HepG2 (cell line): ENCODE results near the gene KCTD8. TPM values are rescaled to one million over a fixed set of nuclear protein-coding genes. Genes with fewer than 3 reads are reported as not detected.
A peak's percentile ranks its signal among the peaks of the same experiment; 100 is the strongest.

ENCODE experiments used
- ATAC-seq: fragments of 200-7000 bp; cut with Tn5 transposase; 3 replicates; pipeline ENCODE4 v1.9.1; 2020; ENCODE audit warnings: mild to moderate bottlenecking, moderate library complexity
- BruUV-seq: library from RNA; stranded (reverse); fragments of 400-500 nt; replicated peaks from 2 replicates; lab custom pipeline; 2021; lab: Mats Ljungman, UMichigan
- CTCF ChIA-PET: fragments of 300-600 bp; formaldehyde crosslinking; extraction: SDS; loops from one replicate; lab custom pipeline; 2021; ENCODE audit warnings: low total read pairs, inconsistent platforms, low intra/inter-chr PET ratio; lab: Yijun Ruan, JAX
- POLR2A ChIA-PET: fragments of 350-600 bp; sonication (Branson Sonifier 250); formaldehyde crosslinking; loops from one replicate; lab custom pipeline; 2020; ENCODE audit warnings: antibody characterized with exemption, inconsistent platforms; lab: Yijun Ruan, JAX
- DNase-seq: peaks from one replicate; pipeline ENCODE4 v3.0.0-alpha.2; 2015; ENCODE audit warnings: low spot score
- FAIRE-seq: peaks from 3 replicates; lab custom pipeline; 2011; peaks lifted over from hg19 to GRCh38; lab: Jason Lieb, UNC
- H2AFZ ChIP-seq: one replicate; pipeline ENCODE4 v1.6.1; 2011; ENCODE audit warnings: low read length, inconsistent platforms
- H3K27ac ChIP-seq: fragments of 300-600 bp; 3 replicates; pipeline ENCODE4 v1.8.0; 2011; ENCODE audit warnings: mixed run types, mild to moderate bottlenecking, mixed read lengths, low read length, inconsistent platforms; ENCODE audit not compliant: insufficient read depth; ENCODE audit errors: extremely low read length
- H3K27me3 ChIP-seq, 2 experiments: fragments of 200-600 bp in 1 of 2; 2 replicates in 1 of 2; 3 replicates in 1 of 2; pipeline versions ENCODE4 v1.6.0 to v1.8.0; 2011; ENCODE audit warnings: low read length in 2 of 2, mild to moderate bottlenecking in 2 of 2, moderate library complexity in 2 of 2, inconsistent platforms in 1 of 2; ENCODE audit not compliant: insufficient read depth in 2 of 2, control insufficient read depth in 1 of 2
- H3K36me3 ChIP-seq, 2 experiments: fragments of 200-600 bp in 1 of 2; replicated peaks in 1 of 2; 2 replicates in 1 of 2; 3 replicates in 1 of 2; pipeline versions ENCODE4 v1.5.1 to v1.8.0; 2011; ENCODE audit warnings: low read length in 2 of 2, inconsistent platforms in 1 of 2; ENCODE audit not compliant: insufficient read depth in 2 of 2, control insufficient read depth in 1 of 2
- H3K4me1 ChIP-seq: 2 replicates; pipeline ENCODE4 v1.5.1; 2012; ENCODE audit warnings: low read length, inconsistent platforms; ENCODE audit not compliant: insufficient read depth
- H3K4me2 ChIP-seq: 2 replicates; pipeline ENCODE4 v1.6.0; 2011; ENCODE audit warnings: low read depth, low read length, inconsistent platforms
- H3K4me3 ChIP-seq, 3 experiments: fragments of 200-600 bp in 1 of 3; sonication (generic), shearing (Covaris generic) in 1 of 3; replicated peaks in 1 of 3; 2 replicates each; pipeline ENCODE4 v1.5.1; 2011 to 2016; ENCODE audit warnings: low read length in 3 of 3, inconsistent platforms in 2 of 3, low read depth in 2 of 3, mild to moderate bottlenecking in 2 of 3, control low read depth in 1 of 3, mixed read lengths in 1 of 3; ENCODE audit not compliant: insufficient read depth in 1 of 3
- H3K79me2 ChIP-seq: one replicate; pipeline ENCODE4 v1.6.1; 2011; ENCODE audit warnings: low read length, inconsistent platforms; ENCODE audit not compliant: insufficient read depth
- H3K9ac ChIP-seq: 2 replicates; pipeline ENCODE4 v1.6.0; 2011; ENCODE audit warnings: mild to moderate bottlenecking, low read depth, low read length, inconsistent platforms; ENCODE audit not compliant: insufficient read depth
- H3K9me3 ChIP-seq: 2 replicates; pipeline ENCODE4 v1.5.1; 2012; ENCODE audit warnings: mild to moderate bottlenecking, low read length
- H4K20me1 ChIP-seq: 2 replicates; pipeline ENCODE4 v1.6.0; 2011; ENCODE audit warnings: inconsistent platforms, mild to moderate bottlenecking, low read length, moderate library complexity; ENCODE audit not compliant: insufficient read depth
- HNRNPH1 ChIP-seq: fragments of 200-400 bp; formaldehyde crosslinking; optimal IDR thresholded peaks from 2 replicates; pipeline ENCODE3; 2017; ENCODE audit warnings: mild to moderate bottlenecking, low read depth, low read length
- MXD4 ChIP-seq: IDR thresholded peaks from 2 replicates; pipeline ENCODE4 v1.6.1; 2016; ENCODE audit warnings: mild to moderate bottlenecking, missing biosample characterization, missing genetic modification reagents
- NFKB2 ChIP-seq: sonication (generic); formaldehyde crosslinking; IDR thresholded peaks from 2 replicates; pipeline ENCODE4 v1.4.0; 2020; ENCODE audit warnings: missing genetic modification reagents, borderline replicate concordance
- SOX6 ChIP-seq, 2 experiments: fragments of 450-650 bp in 1 of 2; sonication (generic) in 1 of 2; formaldehyde crosslinking in 1 of 2; IDR thresholded peaks; 2 replicates each; pipeline versions ENCODE4 v1.4.0 to v1.6.1; 2017 to 2020; ENCODE audit warnings: antibody characterized with exemption in 1 of 2, mild to moderate bottlenecking in 1 of 2, missing genetic modification reagents in 1 of 2
- SSRP1 ChIP-seq: IDR thresholded peaks from 2 replicates; pipeline ENCODE4 v1.6.1; 2016; ENCODE audit warnings: control low read depth
- ZNF34 ChIP-seq: sonication (generic); formaldehyde crosslinking; IDR thresholded peaks from 2 replicates; pipeline ENCODE4 v1.4.0; 2020; ENCODE audit warnings: mild to moderate bottlenecking, missing genetic modification reagents, borderline replicate concordance
- ZNF496 ChIP-seq: sonication (generic); formaldehyde crosslinking; IDR thresholded peaks from 2 replicates; pipeline ENCODE4 v1.8.1; 2023; ENCODE audit warnings: mild to moderate bottlenecking, moderate library complexity, missing genetic modification reagents; ENCODE audit not compliant: insufficient replicate concordance
- ZNF564 ChIP-seq: sonication (generic); formaldehyde crosslinking; IDR thresholded peaks from 2 replicates; pipeline ENCODE4 v1.8.1; 2023; ENCODE audit warnings: mild to moderate bottlenecking, missing genetic modification reagents
- ZNF614 ChIP-seq: IDR thresholded peaks from 2 replicates; pipeline ENCODE4 v1.6.1; 2018; ENCODE audit warnings: missing biosample characterization, missing genetic modification reagents, inconsistent platforms, borderline replicate concordance
- ZNF678 ChIP-seq: sonication (generic); formaldehyde crosslinking; IDR thresholded peaks from 2 replicates; pipeline ENCODE4 v1.4.0; 2020; ENCODE audit warnings: mild to moderate bottlenecking, missing genetic modification reagents
- ZNF703 ChIP-seq: sonication (generic); formaldehyde crosslinking; IDR thresholded peaks from 2 replicates; pipeline ENCODE4 v1.5.1; 2020; ENCODE audit warnings: missing genetic modification reagents, mild to moderate bottlenecking, moderate library complexity, borderline replicate concordance
- ZSCAN29 ChIP-seq: sonication (generic); formaldehyde crosslinking; conservative IDR thresholded peaks from 2 replicates; pipeline ENCODE4 v1.4.0; 2020; ENCODE audit warnings: mild to moderate bottlenecking, missing genetic modification reagents
- WGBS: methylation state at CpG from one replicate; pipeline ENCODE4 v1.1.6; 2017; ENCODE audit warnings: low lambda C conversion rate; 5-methylcytosine and 5-hydroxymethylcytosine counted together
- in situ Hi-C: cut with HindIII; loops from 2 replicates; pipeline ENCODE4 v1.10.0; 2017; ENCODE audit warnings: low pct_unique_long_range_greater_than_20kb; ENCODE audit not compliant: extremely low pct_ligation_motif_present
- intact Hi-C: fragments of 100-400 bp; cut with micrococcal nuclease; formaldehyde crosslinking; loops from one replicate; pipeline ENCODE4 v1.10.0; 2022; ENCODE audit not compliant: unreplicated experiment
- polyA plus RNA-seq, 8 experiments: library from polyadenylated mRNA; depleted of rRNA in 3 of 8; stranded (reverse) in 7 of 8; unstranded in 1 of 8; fragments of >200 nt; fragmentation: Illumina TruSeq in 4 of 8; extraction: Trizol in 4 of 8; gene quantifications; 2 replicates each; pipeline versions ENCODE4 v1.2.1 to v1.2.3, GENCODE V29; 2011 to 2016; ENCODE audit warnings: low read depth in 4 of 8, missing spikeins in 1 of 8, mixed read lengths in 1 of 8; ENCODE audit not compliant: insufficient read depth in 1 of 8
- total RNA-seq, 5 experiments: library from RNA; depleted of rRNA; stranded (reverse); fragments of >200 nt; fragmentation: Illumina TruSeq; extraction: Trizol; gene quantifications; 2 replicates each; pipeline ENCODE4 v1.2.3, GENCODE V29; 2016; ENCODE audit warnings: low read depth in 1 of 5
- TF ChIP-seq, protein P1 (sequence below): sonication (generic); formaldehyde crosslinking; conservative IDR thresholded peaks from 2 replicates; pipeline ENCODE4 v1.8.1; 2023; ENCODE audit warnings: missing genetic modification reagents
- TF ChIP-seq, protein P2 (sequence below): sonication (generic); formaldehyde crosslinking; IDR thresholded peaks from 2 replicates; pipeline ENCODE4 v1.5.0; 2020; ENCODE audit warnings: missing genetic modification reagents
- TF ChIP-seq, protein P3 (sequence below): sonication (generic); formaldehyde crosslinking; IDR thresholded peaks from 2 replicates; pipeline ENCODE4 v1.4.0; 2020; ENCODE audit warnings: missing genetic modification reagents, borderline replicate concordance
- TF ChIP-seq, protein P4 (sequence below): sonication (generic); formaldehyde crosslinking; IDR thresholded peaks from 2 replicates; pipeline ENCODE4 v1.4.0; 2020; ENCODE audit warnings: mild to moderate bottlenecking, missing genetic modification reagents

KCTD8 gene
- total and polyA plus RNA-seq, 2 of the 13 experiments (the other 11 are each of a cell fraction or from before 2014, with no cell fraction given) = not detected

DNA sequence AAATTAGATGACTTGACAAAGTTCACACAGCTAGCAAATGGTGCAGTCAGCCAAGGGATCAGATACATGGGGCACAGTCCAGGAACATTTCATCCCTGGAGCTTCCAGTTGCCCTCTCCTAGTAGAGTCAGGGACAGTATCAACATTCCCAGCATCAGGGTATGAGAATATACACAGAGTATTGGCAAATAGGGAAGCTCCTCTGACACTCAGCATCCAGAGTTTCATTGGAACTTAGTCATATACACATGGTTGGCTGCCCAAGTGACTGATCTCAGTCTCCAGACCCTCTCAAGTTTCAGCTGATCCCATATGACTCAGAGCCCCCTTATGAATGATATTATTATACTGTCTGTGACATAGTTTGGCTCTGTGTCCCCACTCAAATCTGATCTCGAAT is 13.7 kb upstream of the KCTD8 start (continued):
- TF ChIP-seq, protein P1, sequence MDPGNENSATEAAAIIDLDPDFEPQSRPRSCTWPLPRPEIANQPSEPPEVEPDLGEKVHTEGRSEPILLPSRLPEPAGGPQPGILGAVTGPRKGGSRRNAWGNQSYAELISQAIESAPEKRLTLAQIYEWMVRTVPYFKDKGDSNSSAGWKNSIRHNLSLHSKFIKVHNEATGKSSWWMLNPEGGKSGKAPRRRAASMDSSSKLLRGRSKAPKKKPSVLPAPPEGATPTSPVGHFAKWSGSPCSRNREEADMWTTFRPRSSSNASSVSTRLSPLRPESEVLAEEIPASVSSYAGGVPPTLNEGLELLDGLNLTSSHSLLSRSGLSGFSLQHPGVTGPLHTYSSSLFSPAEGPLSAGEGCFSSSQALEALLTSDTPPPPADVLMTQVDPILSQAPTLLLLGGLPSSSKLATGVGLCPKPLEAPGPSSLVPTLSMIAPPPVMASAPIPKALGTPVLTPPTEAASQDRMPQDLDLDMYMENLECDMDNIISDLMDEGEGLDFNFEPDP (CRISPR knock-in tag) = no peak
- TF ChIP-seq MXD4 (CRISPR knock-in tag) (no peak), HNRNPH1 (no peak), ZNF564 (CRISPR knock-in tag) (no peak)

DNA sequence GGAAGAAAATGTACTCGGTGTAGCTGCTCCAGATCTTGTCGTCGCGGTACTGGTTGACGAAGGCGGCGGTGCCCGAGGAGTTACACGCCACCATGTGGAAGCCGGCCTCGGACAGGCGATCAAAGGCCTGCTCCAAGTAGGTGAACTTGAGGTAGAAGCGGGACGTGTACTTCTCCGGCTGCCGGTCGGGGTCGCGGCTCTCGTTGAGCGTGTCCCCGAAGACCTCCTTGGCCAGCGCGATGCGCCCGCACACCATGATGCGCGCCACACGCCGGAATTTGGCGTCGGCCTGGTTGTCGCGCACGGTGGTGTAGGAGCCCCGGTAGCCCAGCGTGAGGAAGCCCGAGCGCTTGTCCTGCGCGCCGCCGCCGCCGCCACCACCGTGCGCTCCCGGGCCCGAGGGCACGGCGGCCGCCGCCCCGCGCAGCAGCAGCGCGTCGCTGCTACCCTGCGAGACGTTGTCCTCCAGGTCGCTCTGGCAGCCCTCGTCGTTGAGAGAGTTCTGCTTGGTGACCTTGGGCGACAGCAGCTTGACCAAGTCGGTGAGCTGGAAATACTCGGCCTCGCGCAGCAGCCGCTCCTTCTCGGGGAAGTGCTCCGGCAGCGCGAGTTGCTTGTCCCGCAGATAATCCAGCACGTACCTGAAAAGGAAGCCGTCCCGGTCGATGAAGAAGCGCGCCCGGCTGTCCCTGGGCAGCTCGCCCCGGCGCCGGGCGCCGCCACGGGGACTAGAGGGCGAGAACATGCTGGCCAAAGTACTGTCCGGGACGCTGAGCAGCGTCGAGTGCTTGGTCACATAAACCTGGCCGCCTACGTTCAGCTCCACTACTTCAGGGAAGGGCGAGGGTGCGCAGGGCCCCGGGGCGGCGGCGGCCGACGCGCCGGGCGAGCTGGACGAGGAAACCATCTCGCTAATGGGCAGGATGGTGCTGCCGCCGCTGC is 775 bp downstream of the KCTD8 start:
- ChIA-PET POLR2A (no interaction called here), CTCF (no interaction called here)
- Histone ChIP-seq H3K27ac (no peak overlapping the region), H2AFZ (no peak overlapping the region), H3K9me3 (no peaks in the 10 kb centered on the region), H3K4me1 (0 out of 2 replicates have a peak, but pooled peaks cover 7% of the 10 kb centered on the region), H4K20me1 (no peaks in the 10 kb centered on the region), H3K9ac (no peak overlapping the region), H3K4me2 (peak overlapping the region; percentile 77; the same call in 1 of the 2 replicates), H3K4me3 (no peak overlapping the region; a peak in 1 of 6 replicates), H3K79me2 (no peaks in the 10 kb centered on the region), H3K36me3 (no peaks in the 10 kb centered on the region), H3K27me3 (no peaks in the 10 kb centered on the region; a peak in 1 of 5 replicates)
- TF ChIP-seq NFKB2 = no peak
- TF ChIP-seq, protein P2, sequence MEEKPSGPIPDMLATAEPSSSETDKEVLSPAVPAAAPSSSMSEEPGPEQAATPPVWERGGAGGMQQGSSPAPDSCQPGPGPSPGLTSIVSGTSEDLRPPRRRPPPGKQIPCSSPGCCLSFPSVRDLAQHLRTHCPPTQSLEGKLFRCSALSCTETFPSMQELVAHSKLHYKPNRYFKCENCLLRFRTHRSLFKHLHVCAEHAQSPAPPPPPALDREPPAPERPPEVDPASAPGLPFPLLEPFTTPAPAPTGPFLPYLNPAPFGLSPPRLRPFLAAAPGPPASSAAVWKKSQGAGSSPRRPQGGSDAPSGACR (CRISPR knock-in tag) = no peak
- no peak for TF ChIP-seq ZSCAN29 (CRISPR knock-in tag)
- TF ChIP-seq, protein P3, sequence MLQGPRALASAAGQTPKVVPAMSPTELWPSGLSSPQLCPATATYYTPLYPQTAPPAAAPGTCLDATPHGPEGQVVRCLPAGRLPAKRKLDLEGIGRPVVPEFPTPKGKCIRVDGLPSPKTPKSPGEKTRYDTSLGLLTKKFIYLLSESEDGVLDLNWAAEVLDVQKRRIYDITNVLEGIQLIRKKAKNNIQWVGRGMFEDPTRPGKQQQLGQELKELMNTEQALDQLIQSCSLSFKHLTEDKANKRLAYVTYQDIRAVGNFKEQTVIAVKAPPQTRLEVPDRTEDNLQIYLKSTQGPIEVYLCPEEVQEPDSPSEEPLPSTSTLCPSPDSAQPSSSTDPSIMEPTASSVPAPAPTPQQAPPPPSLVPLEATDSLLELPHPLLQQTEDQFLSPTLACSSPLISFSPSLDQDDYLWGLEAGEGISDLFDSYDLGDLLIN (CRISPR knock-in tag) = no peak
- TF ChIP-seq ZNF614 (CRISPR knock-in tag) = no peak
- no peak for TF ChIP-seq ZNF703 (CRISPR knock-in tag)
- no peak for TF ChIP-seq ZNF678 (CRISPR knock-in tag)
- no peak for TF ChIP-seq ZNF496 (CRISPR knock-in tag)
- TF ChIP-seq, protein P4, sequence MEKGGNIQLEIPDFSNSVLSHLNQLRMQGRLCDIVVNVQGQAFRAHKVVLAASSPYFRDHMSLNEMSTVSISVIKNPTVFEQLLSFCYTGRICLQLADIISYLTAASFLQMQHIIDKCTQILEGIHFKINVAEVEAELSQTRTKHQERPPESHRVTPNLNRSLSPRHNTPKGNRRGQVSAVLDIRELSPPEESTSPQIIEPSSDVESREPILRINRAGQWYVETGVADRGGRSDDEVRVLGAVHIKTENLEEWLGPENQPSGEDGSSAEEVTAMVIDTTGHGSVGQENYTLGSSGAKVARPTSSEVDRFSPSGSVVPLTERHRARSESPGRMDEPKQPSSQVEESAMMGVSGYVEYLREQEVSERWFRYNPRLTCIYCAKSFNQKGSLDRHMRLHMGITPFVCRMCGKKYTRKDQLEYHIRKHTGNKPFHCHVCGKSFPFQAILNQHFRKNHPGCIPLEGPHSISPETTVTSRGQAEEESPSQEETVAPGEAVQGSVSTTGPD (CRISPR knock-in tag) = no peak
- no peak for TF ChIP-seq ZNF34
- TF ChIP-seq SOX6 (IDR thresholded peaks at IDR 0.05) = no peak
- TF ChIP-seq SOX6 (CRISPR knock-in tag; IDR thresholded peaks at IDR 0.05) = no peak
- TF ChIP-seq SSRP1 (CRISPR knock-in tag) = no peak
- BruUV-seq = no TSS peak
- WGBS = 89% methylated on average over 69 of the region's 110 CpGs
- FAIRE-seq (no peak), DNase-seq (no peak), ATAC-seq (no peak)
- in situ Hi-C loops = no loop called here
- intact Hi-C loops = no loop called here
